HEK293 (cell line): ENCODE measurements around the gene ZNF562.

Source experiments
- CTCF ChIA-PET: fragments of 350-600 bp; formaldehyde crosslinking; extraction: SDS; loops from one replicate; lab custom pipeline; 2021; ENCODE audit warnings: antibody characterized with exemption; lab: Yijun Ruan, JAX
- POLR2A ChIA-PET: fragments of 300-600 bp; formaldehyde crosslinking; extraction: SDS; loops from one replicate; lab custom pipeline; 2020; ENCODE audit warnings: antibody characterized with exemption, inconsistent platforms; lab: Yijun Ruan, JAX
- H3K27ac ChIP-seq: fragments of 200-500 bp; sonication (Bioruptor generic); 2 replicates; pipeline ENCODE4 v1.5.1; 2014; ENCODE audit warnings: low read depth, low read length, control low read depth, inconsistent platforms; ENCODE audit errors: extremely low read depth
- H3K36me3 ChIP-seq, 2 experiments: fragments of 200-500 bp in 1 of 2; sonication (Bioruptor generic) in 1 of 2; 1 replicate in 1 of 2; 2 replicates in 1 of 2; pipeline ENCODE4 v1.5.1; 2014 to 2017; ENCODE audit warnings: inconsistent platforms in 2 of 2, low read length in 2 of 2; ENCODE audit not compliant: control insufficient read depth in 2 of 2, insufficient read depth in 1 of 2
- H3K4me1 ChIP-seq: fragments of 200-500 bp; sonication (Bioruptor generic); 2 replicates; pipeline ENCODE4 v1.5.1; 2014; ENCODE audit warnings: mild to moderate bottlenecking, low read length, inconsistent platforms; ENCODE audit not compliant: control insufficient read depth, insufficient read depth
- H3K4me3 ChIP-seq: 2 replicates; pipeline ENCODE4 v1.5.1; 2011; ENCODE audit warnings: low read depth, mild to moderate bottlenecking, control low read depth, low read length, moderate library complexity
- H3K9me3 ChIP-seq: fragments of 200-500 bp; sonication (Bioruptor generic); 2 replicates; pipeline ENCODE4 v1.5.1; 2014; ENCODE audit warnings: low read depth, low read length, inconsistent platforms; ENCODE audit not compliant: control insufficient read depth, insufficient read depth
- ATF2 ChIP-seq: fragments of 450-650 bp; formaldehyde crosslinking; IDR thresholded peaks from 2 replicates; pipeline ENCODE4 v1.5.1; 2016; ENCODE audit warnings: missing biosample characterization, missing genetic modification characterization, low read depth
- FEZF1 ChIP-seq: fragments of 450-650 bp; formaldehyde crosslinking; IDR thresholded peaks from 2 replicates; pipeline ENCODE4 v1.5.1; 2016; ENCODE audit warnings: missing biosample characterization, missing genetic modification characterization
- GLI2 ChIP-seq: fragments of 450-650 bp; formaldehyde crosslinking; IDR thresholded peaks from 2 replicates; pipeline ENCODE4; 2017; ENCODE audit warnings: missing biosample characterization, missing genetic modification characterization, low read depth, borderline replicate concordance
- KLF7 ChIP-seq: fragments of 450-650 bp; formaldehyde crosslinking; IDR thresholded peaks from 2 replicates; pipeline ENCODE4 v1.5.1; 2016; ENCODE audit warnings: missing biosample characterization, missing genetic modification characterization, borderline replicate concordance
- REST ChIP-seq: fragments of 450-650 bp; formaldehyde crosslinking; IDR thresholded peaks from 2 replicates; pipeline ENCODE4 v1.5.1; 2016; ENCODE audit warnings: missing biosample characterization, missing genetic modification characterization
- SCRT2 ChIP-seq: fragments of 450-650 bp; formaldehyde crosslinking; IDR thresholded peaks from 2 replicates; pipeline ENCODE4 v1.5.1; 2016; ENCODE audit warnings: missing biosample characterization, missing genetic modification characterization
- ZBTB21 ChIP-seq: fragments of 450-650 bp; formaldehyde crosslinking; IDR thresholded peaks from 2 replicates; pipeline ENCODE4 v1.5.1; 2017; ENCODE audit warnings: missing biosample characterization, missing genetic modification characterization
- ZNF521 ChIP-seq: fragments of 450-650 bp; formaldehyde crosslinking; IDR thresholded peaks from 2 replicates; pipeline ENCODE4 v1.5.1; 2017; ENCODE audit warnings: missing biosample characterization, mild to moderate bottlenecking, missing genetic modification characterization
- ZNF626 ChIP-seq: fragments of 450-650 bp; sonication (Bioruptor Pico); formaldehyde crosslinking; IDR thresholded peaks from 2 replicates; pipeline ENCODE4 v1.5.1; 2018; ENCODE audit warnings: missing biosample characterization, missing genetic modification characterization, inconsistent platforms
- ZNF629 ChIP-seq: fragments of 450-650 bp; formaldehyde crosslinking; IDR thresholded peaks from 2 replicates; pipeline ENCODE4 v1.5.1; 2017; ENCODE audit warnings: missing biosample characterization, missing genetic modification characterization
- ZSCAN16 ChIP-seq: fragments of 450-650 bp; formaldehyde crosslinking; IDR thresholded peaks from 2 replicates; pipeline ENCODE4 v1.5.1; 2016; ENCODE audit warnings: missing biosample characterization, missing genetic modification characterization
- ZXDB ChIP-seq: fragments of 450-650 bp; formaldehyde crosslinking; IDR thresholded peaks from 2 replicates; pipeline ENCODE4 v1.5.1; 2016; ENCODE audit warnings: missing biosample characterization, missing genetic modification characterization
- TF ChIP-seq, protein P1 (sequence below): fragments of 450-650 bp; formaldehyde crosslinking; IDR thresholded peaks from 2 replicates; pipeline ENCODE4; 2016; ENCODE audit warnings: missing biosample characterization, missing genetic modification characterization
- TF ChIP-seq, protein P2 (sequence below): fragments of 450-650 bp; formaldehyde crosslinking; IDR thresholded peaks from 2 replicates; pipeline ENCODE4 v1.5.1; 2016; ENCODE audit warnings: missing biosample characterization, missing genetic modification characterization
- TF ChIP-seq, protein P3 (sequence below): fragments of 450-650 bp; formaldehyde crosslinking; IDR thresholded peaks from 2 replicates; pipeline ENCODE4 v1.5.1; 2016; ENCODE audit warnings: missing biosample characterization, missing genetic modification characterization
- TF ChIP-seq, protein P4 (sequence below): fragments of 450-650 bp; formaldehyde crosslinking; IDR thresholded peaks from 2 replicates; pipeline ENCODE4 v1.5.1; 2016; ENCODE audit warnings: missing biosample characterization, missing genetic modification characterization

Gene ZNF562

GRCh38 chr19:9608912-9609311 is 66.0 kb downstream of the ZNF562 start:
- ChIA-PET POLR2A (no interaction called here), CTCF (interaction anchor here (0.6 to 0.7 kb wide), 2 partner anchors 332 to 573 kb away, joined by 3 read pairs; no protein-coding TSS in a partner anchor)
- no peaks in the 10 kb centered on the region for H3K9me3 ChIP-seq
- H3K36me3 ChIP-seq = peaks cover 28 to 55% of the 10 kb centered on the region in 2 experiments
- no peak overlapping the region for H3K4me3 ChIP-seq
- TF ChIP-seq, protein P1, sequence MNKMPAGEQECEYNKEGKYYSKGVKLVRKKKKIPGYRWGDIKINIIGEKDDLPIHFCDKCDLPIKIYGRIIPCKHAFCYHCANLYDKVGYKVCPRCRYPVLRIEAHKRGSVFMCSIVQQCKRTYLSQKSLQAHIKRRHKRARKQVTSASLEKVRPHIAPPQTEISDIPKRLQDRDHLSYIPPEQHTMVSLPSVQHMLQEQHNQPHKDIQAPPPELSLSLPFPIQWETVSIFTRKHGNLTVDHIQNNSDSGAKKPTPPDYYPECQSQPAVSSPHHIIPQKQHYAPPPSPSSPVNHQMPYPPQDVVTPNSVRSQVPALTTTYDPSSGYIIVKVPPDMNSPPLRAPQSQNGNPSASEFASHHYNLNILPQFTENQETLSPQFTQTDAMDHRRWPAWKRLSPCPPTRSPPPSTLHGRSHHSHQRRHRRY (tag by site-specific recombination) = no peak
- TF ChIP-seq KLF7 = no peak
- TF ChIP-seq, protein P2, sequence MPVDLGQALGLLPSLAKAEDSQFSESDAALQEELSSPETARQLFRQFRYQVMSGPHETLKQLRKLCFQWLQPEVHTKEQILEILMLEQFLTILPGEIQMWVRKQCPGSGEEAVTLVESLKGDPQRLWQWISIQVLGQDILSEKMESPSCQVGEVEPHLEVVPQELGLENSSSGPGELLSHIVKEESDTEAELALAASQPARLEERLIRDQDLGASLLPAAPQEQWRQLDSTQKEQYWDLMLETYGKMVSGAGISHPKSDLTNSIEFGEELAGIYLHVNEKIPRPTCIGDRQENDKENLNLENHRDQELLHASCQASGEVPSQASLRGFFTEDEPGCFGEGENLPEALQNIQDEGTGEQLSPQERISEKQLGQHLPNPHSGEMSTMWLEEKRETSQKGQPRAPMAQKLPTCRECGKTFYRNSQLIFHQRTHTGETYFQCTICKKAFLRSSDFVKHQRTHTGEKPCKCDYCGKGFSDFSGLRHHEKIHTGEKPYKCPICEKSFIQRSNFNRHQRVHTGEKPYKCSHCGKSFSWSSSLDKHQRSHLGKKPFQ (tag by site-specific recombination) = no peak
- TF ChIP-seq ZNF626 = no peak
- no peak overlapping the region for H3K27ac ChIP-seq
- H3K4me1 ChIP-seq = no peaks in the 10 kb centered on the region

DNA sequence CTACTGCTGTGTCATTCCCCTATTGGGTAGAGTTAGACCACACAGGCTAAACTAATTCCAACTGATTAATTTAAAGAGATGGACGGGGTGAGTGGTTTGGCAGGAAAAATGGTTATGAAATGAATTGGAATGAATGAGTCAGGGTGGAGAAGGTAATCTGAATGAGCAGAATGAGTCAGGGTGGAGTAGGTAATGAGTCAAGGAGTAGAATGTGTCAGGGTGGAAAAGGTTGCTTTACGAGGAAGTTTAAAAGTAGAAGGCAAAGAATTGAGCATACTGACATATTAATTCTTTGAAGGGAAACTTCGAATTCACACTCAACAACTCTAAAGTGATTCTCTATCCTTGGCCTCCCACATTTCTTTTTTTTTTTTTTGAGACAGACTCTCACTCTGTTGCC is 77.9 kb downstream of the ZNF562 start:
- Histone ChIP-seq H3K4me1 (no peaks in the 10 kb centered on the region), H3K36me3 (no peaks in the 10 kb centered on the region), H3K4me3 (no peak overlapping the region), H3K27ac (no peak overlapping the region), H3K9me3 (no peaks in the 10 kb centered on the region)
- ChIA-PET POLR2A (no interaction called here), CTCF (no interaction called here)
- TF ChIP-seq ZNF629 (tag by site-specific recombination) (no peak), SCRT2 (no peak), GLI2 (tag by site-specific recombination) (no peak), FEZF1 (no peak), ZSCAN16 (tag by site-specific recombination) (no peak), ZXDB (tag by site-specific recombination) (no peak), ZNF521 (tag by site-specific recombination) (no peak), ZBTB21 (tag by site-specific recombination) (no peak), REST (tag by site-specific recombination) (no peak), ATF2 (tag by site-specific recombination) (no peak)
- TF ChIP-seq, protein P3, sequence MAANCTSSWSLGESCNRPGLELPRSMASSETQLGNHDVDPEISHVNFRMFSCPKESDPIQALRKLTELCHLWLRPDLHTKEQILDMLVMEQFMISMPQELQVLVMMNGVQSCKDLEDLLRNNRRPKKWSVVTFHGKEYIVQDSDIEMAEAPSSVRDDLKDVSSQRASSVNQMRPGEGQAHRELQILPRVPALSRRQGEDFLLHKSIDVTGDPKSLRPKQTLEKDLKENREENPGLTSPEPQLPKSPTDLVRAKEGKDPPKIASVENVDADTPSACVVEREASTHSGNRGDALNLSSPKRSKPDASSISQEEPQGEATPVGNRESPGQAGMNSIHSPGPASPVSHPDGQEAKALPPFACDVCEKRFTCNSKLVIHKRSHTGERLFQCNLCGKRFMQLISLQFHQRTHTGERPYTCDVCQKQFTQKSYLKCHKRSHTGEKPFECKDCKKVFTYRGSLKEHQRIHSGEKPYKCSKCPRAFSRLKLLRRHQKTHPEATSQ = no peak
- TF ChIP-seq, protein P4, sequence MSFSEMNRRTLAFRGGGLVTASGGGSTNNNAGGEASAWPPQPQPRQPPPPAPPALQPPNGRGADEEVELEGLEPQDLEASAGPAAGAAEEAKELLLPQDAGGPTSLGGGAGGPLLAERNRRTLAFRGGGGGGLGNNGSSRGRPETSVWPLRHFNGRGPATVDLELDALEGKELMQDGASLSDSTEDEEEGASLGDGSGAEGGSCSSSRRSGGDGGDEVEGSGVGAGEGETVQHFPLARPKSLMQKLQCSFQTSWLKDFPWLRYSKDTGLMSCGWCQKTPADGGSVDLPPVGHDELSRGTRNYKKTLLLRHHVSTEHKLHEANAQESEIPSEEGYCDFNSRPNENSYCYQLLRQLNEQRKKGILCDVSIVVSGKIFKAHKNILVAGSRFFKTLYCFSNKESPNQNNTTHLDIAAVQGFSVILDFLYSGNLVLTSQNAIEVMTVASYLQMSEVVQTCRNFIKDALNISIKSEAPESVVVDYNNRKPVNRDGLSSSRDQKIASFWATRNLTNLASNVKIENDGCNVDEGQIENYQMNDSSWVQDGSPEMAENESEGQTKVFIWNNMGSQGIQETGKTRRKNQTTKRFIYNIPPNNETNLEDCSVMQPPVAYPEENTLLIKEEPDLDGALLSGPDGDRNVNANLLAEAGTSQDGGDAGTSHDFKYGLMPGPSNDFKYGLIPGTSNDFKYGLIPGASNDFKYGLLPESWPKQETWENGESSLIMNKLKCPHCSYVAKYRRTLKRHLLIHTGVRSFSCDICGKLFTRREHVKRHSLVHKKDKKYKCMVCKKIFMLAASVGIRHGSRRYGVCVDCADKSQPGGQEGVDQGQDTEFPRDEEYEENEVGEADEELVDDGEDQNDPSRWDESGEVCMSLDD (tag by site-specific recombination) = no peak
